ENCODE measurements around the gene ACTRT2.

The ACTRT2 gene

DNA sequence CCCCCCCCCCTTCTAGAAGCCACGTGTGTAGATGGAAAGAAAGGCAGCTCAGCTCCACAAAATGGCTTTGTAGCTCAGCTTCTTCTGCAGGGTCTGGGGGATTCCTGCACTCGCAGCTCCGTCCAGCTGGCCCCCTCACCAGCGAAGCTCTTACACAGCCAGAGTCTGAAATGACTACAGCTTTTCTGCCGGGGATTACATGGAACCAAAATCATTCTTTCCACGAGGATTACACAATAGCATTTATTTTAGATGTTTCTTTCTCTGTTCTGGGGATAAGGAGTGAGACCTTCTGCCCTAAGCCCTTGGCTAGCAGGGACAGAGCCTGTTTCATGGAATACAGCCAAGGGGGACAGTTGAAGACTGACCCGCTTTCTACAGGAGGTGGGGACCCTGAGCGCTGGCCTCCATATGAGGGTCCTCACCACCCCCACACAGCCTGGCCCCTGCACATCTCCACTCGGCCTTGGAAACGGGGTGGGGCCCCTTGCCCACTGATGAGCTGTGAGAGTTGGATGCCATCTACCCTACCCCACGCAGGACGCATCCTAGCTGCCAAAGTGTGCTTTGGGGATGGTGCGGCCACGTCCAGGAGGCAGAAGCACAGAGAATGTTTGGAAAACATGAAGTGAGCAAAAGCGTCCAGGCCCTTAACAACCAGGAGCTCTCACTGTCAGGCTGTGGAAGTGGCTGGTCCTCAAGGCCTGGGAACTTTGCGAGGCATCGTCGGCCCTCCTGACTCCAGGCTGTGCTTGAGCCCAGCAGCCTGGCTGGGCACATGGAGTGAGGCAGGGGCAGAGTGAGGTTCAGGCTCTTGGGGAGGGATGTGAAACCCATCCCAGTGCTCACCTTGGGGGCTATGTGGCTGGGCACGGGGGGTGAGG, 14.5 kb downstream of the ACTRT2 start:
- no peak for ATAC-seq

DNA sequence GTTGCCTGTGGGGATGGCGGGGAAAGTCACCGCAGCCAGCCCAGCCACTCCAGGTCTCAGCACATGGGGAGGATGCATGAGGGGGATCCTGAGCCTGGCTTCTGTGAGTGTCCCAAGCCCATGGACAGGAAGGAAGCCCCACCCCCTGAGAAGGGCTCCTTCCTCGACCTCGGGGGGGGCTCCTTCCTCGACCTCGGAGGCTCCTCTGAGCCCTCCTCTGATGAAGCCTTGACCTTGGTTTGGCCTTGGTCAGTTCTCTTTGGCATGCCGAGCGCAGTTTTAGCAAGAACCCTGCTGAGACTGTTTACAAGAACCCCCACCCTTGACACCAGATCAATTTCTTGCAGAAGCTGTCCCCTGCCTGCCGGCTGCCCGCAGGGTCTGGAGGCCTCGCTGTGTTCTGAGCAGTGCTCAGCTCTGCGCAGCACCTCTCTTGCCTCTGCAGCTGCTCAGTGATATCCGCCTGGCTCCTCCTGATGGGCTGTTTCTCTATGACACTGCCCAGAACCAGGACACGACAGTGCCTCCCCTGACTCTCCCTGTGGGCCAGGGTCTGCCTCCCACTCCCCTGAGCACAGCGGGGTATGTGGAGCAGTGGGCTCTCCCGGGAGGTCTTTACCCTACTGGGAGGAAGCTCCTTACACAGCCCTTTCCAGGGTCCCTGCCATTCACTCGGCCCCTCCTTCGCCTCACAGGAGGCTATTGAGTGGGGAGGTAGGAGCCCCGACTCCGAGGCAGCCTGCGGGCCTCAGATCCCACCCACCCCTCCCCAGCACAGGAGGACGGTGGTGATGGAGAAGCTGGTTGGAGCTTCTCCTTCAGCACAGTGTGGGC, 15.4 kb downstream of the ACTRT2 start:
- TF ChIP-seq SNAI2 (CRISPR knock-in tag; IDR thresholded peaks at IDR 0.05) (no peak), RARB (CRISPR knock-in tag; IDR thresholded peaks at IDR 0.05) (no peak)
- no peak for ATAC-seq

More for the DNA sequence above, 14.5 kb downstream of the ACTRT2 start:
- TF ChIP-seq, protein P1, sequence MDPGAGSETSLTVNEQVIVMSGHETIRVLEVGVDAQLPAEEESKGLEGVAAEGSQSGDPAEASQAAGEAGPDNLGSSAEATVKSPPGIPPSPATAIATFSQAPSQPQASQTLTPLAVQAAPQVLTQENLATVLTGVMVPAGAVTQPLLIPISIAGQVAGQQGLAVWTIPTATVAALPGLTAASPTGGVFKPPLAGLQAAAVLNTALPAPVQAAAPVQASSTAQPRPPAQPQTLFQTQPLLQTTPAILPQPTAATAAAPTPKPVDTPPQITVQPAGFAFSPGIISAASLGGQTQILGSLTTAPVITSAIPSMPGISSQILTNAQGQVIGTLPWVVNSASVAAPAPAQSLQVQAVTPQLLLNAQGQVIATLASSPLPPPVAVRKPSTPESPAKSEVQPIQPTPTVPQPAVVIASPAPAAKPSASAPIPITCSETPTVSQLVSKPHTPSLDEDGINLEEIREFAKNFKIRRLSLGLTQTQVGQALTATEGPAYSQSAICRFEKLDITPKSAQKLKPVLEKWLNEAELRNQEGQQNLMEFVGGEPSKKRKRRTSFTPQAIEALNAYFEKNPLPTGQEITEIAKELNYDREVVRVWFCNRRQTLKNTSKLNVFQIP (CRISPR knock-in tag; IDR thresholded peaks at IDR 0.05; ENCODE audit: borderline replicate concordance, low read depth), result no peak
- TF ChIP-seq ESRRG (CRISPR knock-in tag; IDR thresholded peaks at IDR 0.05), result no peak
- no peak for TF ChIP-seq GLIS3 (CRISPR knock-in tag; IDR thresholded peaks at IDR 0.05)
- TF ChIP-seq ISL1 (CRISPR knock-in tag; IDR thresholded peaks at IDR 0.05), result no peak
- no peak for TF ChIP-seq RARB (CRISPR knock-in tag; IDR thresholded peaks at IDR 0.05)

DNA sequence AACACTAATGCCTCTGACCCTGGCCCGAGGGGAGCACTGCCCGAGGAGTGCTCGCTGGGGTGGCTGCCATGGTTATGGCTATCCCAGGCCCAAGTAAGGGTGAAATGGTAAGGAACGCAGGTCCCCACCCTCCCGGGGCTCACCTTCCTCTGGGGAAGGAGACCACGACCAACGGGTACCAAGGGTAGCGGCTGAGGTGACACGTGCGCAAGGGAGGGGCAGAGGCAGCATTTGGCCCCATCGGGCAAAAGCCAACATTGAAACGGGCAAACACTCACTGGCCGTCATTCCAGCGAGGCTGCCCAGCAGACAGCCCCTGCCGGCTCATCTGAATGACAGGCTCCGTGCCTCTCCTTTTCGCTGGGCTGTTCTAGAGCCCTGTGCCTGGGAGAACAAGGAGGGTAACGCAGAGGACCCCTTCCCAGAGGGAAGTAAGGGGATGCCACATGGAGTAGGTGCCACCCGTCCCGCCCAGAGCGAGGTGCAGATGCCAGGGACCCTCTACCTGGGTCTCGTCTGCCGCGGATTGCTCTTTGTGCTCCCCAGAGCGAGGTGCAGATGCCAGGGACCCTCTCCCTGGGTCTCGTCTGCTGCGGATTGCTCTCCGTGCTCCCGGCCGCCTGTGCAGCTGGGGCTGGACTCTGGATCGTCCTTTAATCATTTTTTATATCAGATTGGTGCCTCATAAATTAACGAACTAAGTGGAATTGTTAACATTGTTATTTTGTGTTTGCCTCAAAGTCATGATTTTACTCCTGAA, 16.2 kb downstream of the ACTRT2 start:
- TF ChIP-seq BACH2 (CRISPR knock-in tag; IDR thresholded peaks at IDR 0.05; ENCODE audit: borderline replicate concordance) (no peak), SNAI2 (CRISPR knock-in tag; IDR thresholded peaks at IDR 0.05) (no peak), CSDC2 (CRISPR knock-in tag; IDR thresholded peaks at IDR 0.05) (no peak), TCF4 (CRISPR knock-in tag; IDR thresholded peaks at IDR 0.05; ENCODE audit: borderline replicate concordance) (no peak), ZC3H10 (CRISPR knock-in tag; IDR thresholded peaks at IDR 0.05) (no peak), ARNTL (CRISPR knock-in tag; IDR thresholded peaks at IDR 0.05; ENCODE audit: borderline replicate concordance, low read depth) (no peak), ZFP3 (CRISPR knock-in tag; IDR thresholded peaks at IDR 0.05) (no peak), ZNF565 (CRISPR knock-in tag; conservative IDR thresholded peaks at IDR 0.05; ENCODE audit: low read depth) (no peak), ZFP30 (CRISPR knock-in tag; IDR thresholded peaks at IDR 0.05) (no peak), GLIS3 (CRISPR knock-in tag; IDR thresholded peaks at IDR 0.05) (no peak), ISL1 (CRISPR knock-in tag; IDR thresholded peaks at IDR 0.05) (no peak), ZNF70 (CRISPR knock-in tag; IDR thresholded peaks at IDR 0.05) (no peak), RARB (CRISPR knock-in tag; IDR thresholded peaks at IDR 0.05) (no peak)
- TF ChIP-seq, protein P2, sequence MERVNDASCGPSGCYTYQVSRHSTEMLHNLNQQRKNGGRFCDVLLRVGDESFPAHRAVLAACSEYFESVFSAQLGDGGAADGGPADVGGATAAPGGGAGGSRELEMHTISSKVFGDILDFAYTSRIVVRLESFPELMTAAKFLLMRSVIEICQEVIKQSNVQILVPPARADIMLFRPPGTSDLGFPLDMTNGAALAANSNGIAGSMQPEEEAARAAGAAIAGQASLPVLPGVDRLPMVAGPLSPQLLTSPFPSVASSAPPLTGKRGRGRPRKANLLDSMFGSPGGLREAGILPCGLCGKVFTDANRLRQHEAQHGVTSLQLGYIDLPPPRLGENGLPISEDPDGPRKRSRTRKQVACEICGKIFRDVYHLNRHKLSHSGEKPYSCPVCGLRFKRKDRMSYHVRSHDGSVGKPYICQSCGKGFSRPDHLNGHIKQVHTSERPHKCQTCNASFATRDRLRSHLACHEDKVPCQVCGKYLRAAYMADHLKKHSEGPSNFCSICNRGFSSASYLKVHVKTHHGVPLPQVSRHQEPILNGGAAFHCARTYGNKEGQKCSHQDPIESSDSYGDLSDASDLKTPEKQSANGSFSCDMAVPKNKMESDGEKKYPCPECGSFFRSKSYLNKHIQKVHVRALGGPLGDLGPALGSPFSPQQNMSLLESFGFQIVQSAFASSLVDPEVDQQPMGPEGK (CRISPR knock-in tag; IDR thresholded peaks at IDR 0.05; ENCODE audit: borderline replicate concordance), result no peak
- TF ChIP-seq, protein P3, sequence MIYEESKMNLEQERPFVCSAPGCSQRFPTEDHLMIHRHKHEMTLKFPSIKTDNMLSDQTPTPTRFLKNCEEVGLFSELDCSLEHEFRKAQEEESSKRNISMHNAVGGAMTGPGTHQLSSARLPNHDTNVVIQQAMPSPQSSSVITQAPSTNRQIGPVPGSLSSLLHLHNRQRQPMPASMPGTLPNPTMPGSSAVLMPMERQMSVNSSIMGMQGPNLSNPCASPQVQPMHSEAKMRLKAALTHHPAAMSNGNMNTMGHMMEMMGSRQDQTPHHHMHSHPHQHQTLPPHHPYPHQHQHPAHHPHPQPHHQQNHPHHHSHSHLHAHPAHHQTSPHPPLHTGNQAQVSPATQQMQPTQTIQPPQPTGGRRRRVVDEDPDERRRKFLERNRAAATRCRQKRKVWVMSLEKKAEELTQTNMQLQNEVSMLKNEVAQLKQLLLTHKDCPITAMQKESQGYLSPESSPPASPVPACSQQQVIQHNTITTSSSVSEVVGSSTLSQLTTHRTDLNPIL (CRISPR knock-in tag; IDR thresholded peaks at IDR 0.05; ENCODE audit: low read depth), result no peak
- TF ChIP-seq, protein P1 (CRISPR knock-in tag; IDR thresholded peaks at IDR 0.05; ENCODE audit: borderline replicate concordance, low read depth), result no peak
- ATAC-seq, result no peak

DNA sequence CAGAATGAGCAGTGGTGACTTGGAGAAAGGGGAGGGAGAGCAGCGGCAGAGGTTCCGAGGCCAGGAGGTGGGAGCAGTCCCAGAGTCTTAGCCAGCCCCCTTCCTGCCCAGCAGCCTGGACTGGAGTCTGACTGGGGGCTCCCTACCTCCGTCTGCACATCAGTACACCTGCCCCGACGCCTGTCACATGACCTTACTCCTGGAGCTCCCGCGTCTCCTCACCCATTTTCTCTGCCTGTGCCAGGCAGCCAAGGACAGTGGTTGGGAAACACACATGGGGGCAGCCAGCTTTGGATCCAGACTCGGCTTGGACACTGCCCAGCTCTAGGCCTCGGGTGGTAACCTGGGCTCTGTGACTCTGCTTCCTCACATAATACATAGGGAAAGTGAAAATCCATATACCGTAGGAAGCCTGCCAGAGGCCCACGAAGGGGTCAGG, 16.9 kb downstream of the ACTRT2 start:
- no peak for ATAC-seq
- TF ChIP-seq ZNF70 (CRISPR knock-in tag; IDR thresholded peaks at IDR 0.05) (no peak), ZFP30 (CRISPR knock-in tag; IDR thresholded peaks at IDR 0.05) (no peak), TCF4 (CRISPR knock-in tag; IDR thresholded peaks at IDR 0.05; ENCODE audit: borderline replicate concordance) (no peak), ZFP3 (CRISPR knock-in tag; IDR thresholded peaks at IDR 0.05) (no peak), ISL1 (CRISPR knock-in tag; IDR thresholded peaks at IDR 0.05) (no peak), ZC3H10 (CRISPR knock-in tag; IDR thresholded peaks at IDR 0.05) (no peak), ZNF565 (CRISPR knock-in tag; conservative IDR thresholded peaks at IDR 0.05; ENCODE audit: low read depth) (no peak)
- TF ChIP-seq, protein P3 (CRISPR knock-in tag; IDR thresholded peaks at IDR 0.05; ENCODE audit: low read depth), result no peak
- TF ChIP-seq, protein P2 (CRISPR knock-in tag; IDR thresholded peaks at IDR 0.05; ENCODE audit: borderline replicate concordance), result no peak
- TF ChIP-seq, protein P1 (CRISPR knock-in tag; IDR thresholded peaks at IDR 0.05; ENCODE audit: borderline replicate concordance, low read depth), result no peak

Data from SK-N-SH treated with all-trans-retinoic acid at 6 μM for 48 hours (cell line).